Skin epidermis (tissue), 12 donors: ENCODE measurements around the gene SUV39H1.
"Not testable (repeated sequence)": the region's sequence is repeated elsewhere in the genome, so short reads cannot be mapped to it uniquely, and the experiment has no call there.

Experiments used
- H3K27ac ChIP-seq, 21 experiments: fragments of 200-600 bp; sonication (generic) in 11 of 21; one replicate each; pipeline ENCODE4 v1.5.0; 2020; ENCODE audit warnings: mild to moderate bottlenecking in 3 of 21, inconsistent platforms in 2 of 21, moderate library complexity in 2 of 21
- H3K4me3 ChIP-seq, 7 experiments: fragments of 200-600 bp; sonication (generic) in 2 of 7; one replicate each; pipeline ENCODE4 v1.5.0; 2020; ENCODE audit warnings: inconsistent platforms in 2 of 7, mild to moderate bottlenecking in 2 of 7, moderate library complexity in 1 of 7

The SUV39H1 gene

GRCh38 chrX:48696301-48696908 is at the start of gene SUV39H1:
SUV39H1 (plus strand) TSS chrX:48696734; CDS start chrX:48696785, 51 bp downstream.
- Histone ChIP-seq H3K4me3 (peak within 1 kb of the TSS; percentile 46 to 79 (median 65)), H3K27ac (peak within 1 kb of the TSS; percentile 53 to 87 (median 79))

- Histone ChIP-seq H3K4me3 (no peak overlapping the region), H3K27ac (no peak overlapping the region)
These were observed 48.2 kb upstream of the SUV39H1 start for GRCh38 chrX:48648336-48648751.

GRCh38 chrX:48649102-48649501 is 47.4 kb upstream of the SUV39H1 start:
- no peak overlapping the region for H3K4me3 ChIP-seq

GRCh38 chrX:48652055-48652579 is 44.4 kb upstream of the SUV39H1 start:
- H3K4me3 ChIP-seq, H3K27ac ChIP-seq: not testable (repeated sequence)

More at GRCh38 chrX:48649102-48649501, 47.4 kb upstream of the SUV39H1 start:
- H3K27ac ChIP-seq, result no peak overlapping the region

- peak overlapping the region in 1 of 7 experiments; percentile 8 for H3K4me3 ChIP-seq
- H3K27ac ChIP-seq, result not testable (repeated sequence)
These were observed 41.8 kb upstream of the SUV39H1 start for GRCh38 chrX:48654746-48655145.

GRCh38 chrX:48659686-48660085 is 36.8 kb upstream of the SUV39H1 start:
- H3K27ac ChIP-seq, result not testable (repeated sequence)
- H3K4me3 ChIP-seq, result peak overlapping the region in 1 of 7 experiments; percentile 16

- no peak overlapping the region for H3K27ac ChIP-seq
These were observed 33.3 kb upstream of the SUV39H1 start for GRCh38 chrX:48663241-48663640.

GRCh38 chrX:48664156-48664555 is 32.4 kb upstream of the SUV39H1 start:
- H3K27ac ChIP-seq, result no peak overlapping the region
- H3K4me3 ChIP-seq, result no peak overlapping the region

More at GRCh38 chrX:48663241-48663640, 33.3 kb upstream of the SUV39H1 start:
- H3K4me3 ChIP-seq, result no peak overlapping the region

GRCh38 chrX:48665991-48666390 is 30.5 kb upstream of the SUV39H1 start:
- H3K27ac ChIP-seq, result no peak overlapping the region
- no peak overlapping the region for H3K4me3 ChIP-seq

- Histone ChIP-seq H3K27ac (no peak overlapping the region), H3K4me3 (no peak overlapping the region)
These were observed 29.9 kb upstream of the SUV39H1 start for GRCh38 chrX:48666649-48667048.

- no peak overlapping the region for H3K4me3 ChIP-seq
- no peak overlapping the region for H3K27ac ChIP-seq
These were observed 29.0 kb upstream of the SUV39H1 start for GRCh38 chrX:48667509-48667908.

- not testable (repeated sequence) for H3K4me3 ChIP-seq, H3K27ac ChIP-seq
These were observed 28.3 kb upstream of the SUV39H1 start for GRCh38 chrX:48668187-48668586.

- Histone ChIP-seq H3K27ac (peak overlapping the region; percentile 67 to 92 (median 87)), H3K4me3 (peak overlapping the region; percentile 47 to 81 (median 66))
These were observed 20.2 kb upstream of the SUV39H1 start for GRCh38 chrX:48676106-48676892.

GRCh38 chrX:48676893-48677270 is 19.7 kb upstream of the SUV39H1 start:
- peak overlapping the region; percentile 47 to 81 (median 66) for H3K4me3 ChIP-seq
- H3K27ac ChIP-seq, result peak overlapping the region; percentile 67 to 92 (median 87)

GRCh38 chrX:48677516-48677915 is 19.0 kb upstream of the SUV39H1 start:
- Histone ChIP-seq H3K4me3 (no peak overlapping the region), H3K27ac (peak overlapping the region in 2 of 21 experiments; percentile 67 to 89)

- H3K27ac ChIP-seq, H3K4me3 ChIP-seq: not testable (repeated sequence)
These were observed 16.1 kb upstream of the SUV39H1 start for GRCh38 chrX:48680467-48680866.

GRCh38 chrX:48680925-48681324 is 15.6 kb upstream of the SUV39H1 start:
- H3K4me3 ChIP-seq, H3K27ac ChIP-seq: not testable (repeated sequence)

- Histone ChIP-seq H3K27ac (peak overlapping the region in 1 of 21 experiments; percentile 89), H3K4me3 (no peak overlapping the region)
These were observed 14.9 kb upstream of the SUV39H1 start for GRCh38 chrX:48681539-48682183.

GRCh38 chrX:48682795-48683194 is 13.7 kb upstream of the SUV39H1 start:
- peak overlapping the region in 16 of 21 experiments; percentile 35 to 89 (median 74) for H3K27ac ChIP-seq
- not testable (repeated sequence) for H3K4me3 ChIP-seq

GRCh38 chrX:48683411-48683982 is 13.0 kb upstream of the SUV39H1 start, which contains the start of gene WAS:
WAS (plus strand) TSS chrX:48683799; CDS start chrX:48683854, 55 bp downstream.
- Histone ChIP-seq H3K4me3 (peak within 1 kb of the TSS; percentile 18 to 34 (median 22)), H3K27ac (peak within 1 kb of the TSS in 17 of 21 experiments; percentile 35 to 89 (median 73))
